A673 (cell line): ENCODE data around the gene AIMP1. TPM values are rescaled to one million over a fixed set of nuclear protein-coding genes. Genes with fewer than 3 reads are reported as not detected.

Experiments used
- total RNA-seq: library from RNA; stranded (reverse); gene quantifications from 2 replicates; pipeline ENCODE4 v1.2.3, GENCODE V29; 2021

Gene AIMP1
- total RNA-seq, 1 experiment from 2014 or later, result 74.8 TPM

Other genes with a start within 250 kb of the AIMP1 start
- 25.5 and 28.7 TPM in 2 replicates for gene TBCK, start 341 bp upstream of the AIMP1 start, total RNA-seq
- not detected in 2 replicates for gene GIMD1, start 52.2 kb downstream of the AIMP1 start, total RNA-seq